Measurements from ENCODE around the gene METTL3.

The METTL3 gene

GRCh38 chr14:21476925-21477681 is 34.0 kb downstream of the METTL3 start, which contains the start of the genes RAB2B and TOX4:
Gene RAB2B (minus strand): TSS chr14:21476959. CDS start chr14:21476872, 87 bp downstream.
Gene TOX4 (plus strand): TSS chr14:21477195. CDS start chr14:21477279, 84 bp downstream.
- DNase-seq (ENCODE audit: low read depth in 2 of 2): peak; percentile 90 to 91

- DNase-seq (ENCODE audit: low read depth in 2 of 2): no peak
Observed at GRCh38 chr14:21476523-21476924, 34.6 kb downstream of the METTL3 start.

- DNase-seq (ENCODE audit: low read depth in 2 of 2): no peak
Observed at GRCh38 chr14:21475767-21476522, 35.2 kb downstream of the METTL3 start.

DNA sequence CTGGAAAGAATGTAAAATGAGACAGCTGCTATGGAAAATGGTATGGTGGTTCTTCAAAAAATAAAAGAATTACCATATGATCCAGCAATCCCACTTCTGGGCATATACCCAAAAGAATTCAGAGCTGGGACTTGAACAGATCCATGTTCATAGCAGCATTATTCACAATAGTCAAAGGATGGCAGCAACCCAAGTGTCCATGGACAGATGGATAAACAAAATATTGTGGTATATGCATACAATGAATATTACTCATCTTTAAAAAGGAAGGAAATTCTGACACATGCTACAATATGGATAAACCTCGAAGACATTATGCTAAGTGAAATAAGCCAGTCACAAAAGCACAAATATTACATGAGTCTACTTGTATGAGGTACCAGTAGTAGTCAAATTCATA is 43.5 kb downstream of the METTL3 start:
- no peak for DNase-seq (ENCODE audit: low read depth in 2 of 2)

- peak; percentile 99 for DNase-seq (ENCODE audit: low read depth in 2 of 2)
Observed at GRCh38 chr14:21455912-21456667, 55.0 kb downstream of the METTL3 start, which contains the start of gene CHD8. Gene CHD8 (minus strand): TSS chr14:21456123. CDS start chr14:21431643, 24,480 bp downstream.

DNA sequence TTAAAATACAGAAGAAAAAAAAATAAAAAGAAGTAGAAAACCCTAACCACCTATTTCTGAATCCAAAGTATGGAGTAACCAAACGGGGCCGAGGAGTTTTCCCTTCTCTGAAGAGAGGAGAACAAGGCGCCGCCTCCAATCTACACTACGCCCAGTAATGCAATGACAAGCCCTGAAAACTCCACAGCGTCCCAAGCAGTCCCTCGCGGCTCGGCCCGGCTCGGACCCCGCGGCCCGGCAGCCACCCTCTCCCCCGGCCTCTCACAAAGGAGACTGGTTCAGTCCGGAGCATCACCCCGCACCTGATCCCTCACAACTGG is 55.6 kb downstream of the METTL3 start:
- DNase-seq (ENCODE audit: low read depth in 2 of 2): no peak

DNA sequence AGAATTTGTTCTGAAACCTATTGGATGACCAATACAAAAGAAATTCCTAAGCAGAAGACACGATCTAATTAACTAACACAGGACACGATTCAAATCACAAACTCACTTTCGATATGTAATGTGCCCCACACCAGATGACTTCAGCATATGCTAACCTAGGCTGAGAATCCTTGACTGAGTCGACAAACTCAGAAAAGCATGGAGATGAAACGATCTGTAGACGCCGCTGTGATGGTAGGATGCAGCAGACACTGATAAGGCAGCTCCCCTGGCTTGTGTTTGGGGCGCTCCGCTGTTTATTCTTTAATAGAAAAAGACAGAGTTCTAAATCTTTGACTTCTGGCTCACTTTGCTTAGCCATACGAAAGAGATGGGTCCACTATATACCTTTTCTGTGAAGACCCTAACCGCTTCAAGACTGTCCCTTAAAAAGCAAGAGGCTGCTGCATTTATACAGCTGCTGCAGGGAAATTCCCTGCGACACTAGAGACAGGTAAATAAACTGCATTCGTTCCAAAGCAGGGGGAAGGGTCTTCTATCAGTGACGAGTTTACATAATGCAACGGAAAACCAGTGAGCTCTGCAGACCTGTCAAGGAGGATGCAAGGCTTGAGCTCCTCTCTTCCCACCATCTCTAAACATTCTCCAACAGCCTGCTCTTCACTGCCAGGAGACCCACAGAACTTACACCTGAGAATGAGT is 56.1 kb downstream of the METTL3 start:
- no peak for DNase-seq (ENCODE audit: low read depth in 2 of 2)

DNA sequence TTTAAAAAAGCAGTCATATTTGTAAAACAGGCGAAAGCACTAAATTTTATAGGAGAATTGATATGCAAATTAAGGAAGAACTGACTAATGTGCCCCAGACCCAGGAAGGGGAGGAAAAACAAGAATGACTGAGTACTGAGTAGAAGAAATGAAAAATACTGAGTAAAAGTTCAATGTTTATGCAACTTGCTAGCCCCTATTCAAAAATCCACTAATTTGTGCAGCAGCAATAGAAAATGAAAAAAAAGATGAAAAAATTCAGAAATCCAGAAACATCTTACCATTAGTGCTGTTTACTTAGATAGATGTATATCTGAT is 61.3 kb downstream of the METTL3 start:
- no peak for DNase-seq (ENCODE audit: low read depth in 2 of 2)
